Measurements from ENCODE around the gene GAS1.

DNA sequence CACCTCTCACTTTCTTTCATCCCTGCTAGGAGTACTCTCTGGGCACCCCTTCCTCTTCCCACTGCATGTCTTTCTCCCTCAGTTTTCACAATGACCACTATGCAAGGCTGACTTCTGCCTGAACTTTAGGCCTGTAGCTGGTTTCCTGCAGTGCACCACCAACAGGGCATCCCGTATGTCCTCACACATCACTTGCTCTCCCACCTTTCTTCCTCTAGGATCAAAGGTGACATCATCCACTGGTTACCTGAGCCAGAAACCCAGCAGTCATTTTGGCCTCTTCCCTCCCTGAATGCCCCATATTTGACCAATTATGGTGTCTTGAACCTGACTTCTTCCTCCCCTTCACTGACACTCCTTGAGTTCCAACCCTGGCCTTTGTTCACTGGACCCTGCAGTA, 8.5 kb downstream of the GAS1 start:
- TF ChIP-seq, protein P1, sequence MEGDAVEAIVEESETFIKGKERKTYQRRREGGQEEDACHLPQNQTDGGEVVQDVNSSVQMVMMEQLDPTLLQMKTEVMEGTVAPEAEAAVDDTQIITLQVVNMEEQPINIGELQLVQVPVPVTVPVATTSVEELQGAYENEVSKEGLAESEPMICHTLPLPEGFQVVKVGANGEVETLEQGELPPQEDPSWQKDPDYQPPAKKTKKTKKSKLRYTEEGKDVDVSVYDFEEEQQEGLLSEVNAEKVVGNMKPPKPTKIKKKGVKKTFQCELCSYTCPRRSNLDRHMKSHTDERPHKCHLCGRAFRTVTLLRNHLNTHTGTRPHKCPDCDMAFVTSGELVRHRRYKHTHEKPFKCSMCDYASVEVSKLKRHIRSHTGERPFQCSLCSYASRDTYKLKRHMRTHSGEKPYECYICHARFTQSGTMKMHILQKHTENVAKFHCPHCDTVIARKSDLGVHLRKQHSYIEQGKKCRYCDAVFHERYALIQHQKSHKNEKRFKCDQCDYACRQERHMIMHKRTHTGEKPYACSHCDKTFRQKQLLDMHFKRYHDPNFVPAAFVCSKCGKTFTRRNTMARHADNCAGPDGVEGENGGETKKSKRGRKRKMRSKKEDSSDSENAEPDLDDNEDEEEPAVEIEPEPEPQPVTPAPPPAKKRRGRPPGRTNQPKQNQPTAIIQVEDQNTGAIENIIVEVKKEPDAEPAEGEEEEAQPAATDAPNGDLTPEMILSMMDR (IDR thresholded peaks at IDR 0.05), result no peak
- TF ChIP-seq POLR2A (IDR thresholded peaks at IDR 0.05), result no peak
